GM21423 (cell line): Measurements from ENCODE around the gene SULT1E1.

ENCODE experiments used
- ATAC-seq: cut with Tn5 transposase; IDR thresholded peaks from one replicate; pipeline ENCODE4 v1.9.1; 2021; ENCODE audit warnings: mild to moderate bottlenecking, moderate library complexity; ENCODE audit not compliant: unreplicated experiment

SULT1E1 gene, protein sequence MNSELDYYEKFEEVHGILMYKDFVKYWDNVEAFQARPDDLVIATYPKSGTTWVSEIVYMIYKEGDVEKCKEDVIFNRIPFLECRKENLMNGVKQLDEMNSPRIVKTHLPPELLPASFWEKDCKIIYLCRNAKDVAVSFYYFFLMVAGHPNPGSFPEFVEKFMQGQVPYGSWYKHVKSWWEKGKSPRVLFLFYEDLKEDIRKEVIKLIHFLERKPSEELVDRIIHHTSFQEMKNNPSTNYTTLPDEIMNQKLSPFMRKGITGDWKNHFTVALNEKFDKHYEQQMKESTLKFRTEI

DNA sequence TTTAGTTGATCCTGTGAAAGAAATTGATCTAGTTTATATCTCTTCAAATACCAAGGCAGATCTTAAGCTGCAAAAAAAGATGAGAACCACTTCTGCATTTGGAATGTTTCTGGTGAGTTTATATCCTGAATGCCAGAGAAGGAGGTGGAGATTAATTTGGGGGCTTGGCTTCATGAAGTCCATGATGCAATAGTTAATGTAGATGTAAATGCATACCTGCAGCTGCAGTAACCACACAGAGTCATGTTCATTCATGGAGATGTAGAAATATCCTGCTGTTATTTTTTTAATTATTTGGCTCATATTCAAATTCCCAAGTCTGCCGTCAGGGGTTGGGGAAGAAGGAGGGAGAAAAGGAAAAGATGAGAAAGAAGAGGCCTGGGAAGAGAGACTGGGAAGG, at the start of gene SULT1E1:
Gene SULT1E1, minus strand, starts transcription at position 94 of the 400 bp plus-strand sequence. CDS start 2,501 bp downstream, outside the sequence.
- ATAC-seq: no peak

DNA sequence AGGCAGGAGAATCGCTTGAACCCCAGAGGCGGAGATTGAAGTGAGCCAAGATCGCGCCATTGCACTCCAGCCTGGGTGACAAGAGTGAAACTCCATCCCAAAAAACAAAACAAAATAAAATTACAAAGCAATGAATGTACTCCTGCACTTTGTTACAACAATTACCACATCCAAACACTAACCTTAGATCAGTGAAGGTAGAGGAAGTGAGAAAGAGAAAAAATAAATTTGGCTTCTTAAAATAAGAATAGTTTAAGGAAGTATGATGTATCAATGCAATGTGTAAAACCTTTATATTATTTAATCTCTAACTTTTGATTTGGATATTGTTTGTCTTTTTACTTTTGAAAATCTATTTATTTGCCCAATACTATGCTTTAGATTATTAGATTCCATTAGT, 49.2 kb upstream of the SULT1E1 start:
- ATAC-seq: no peak

DNA sequence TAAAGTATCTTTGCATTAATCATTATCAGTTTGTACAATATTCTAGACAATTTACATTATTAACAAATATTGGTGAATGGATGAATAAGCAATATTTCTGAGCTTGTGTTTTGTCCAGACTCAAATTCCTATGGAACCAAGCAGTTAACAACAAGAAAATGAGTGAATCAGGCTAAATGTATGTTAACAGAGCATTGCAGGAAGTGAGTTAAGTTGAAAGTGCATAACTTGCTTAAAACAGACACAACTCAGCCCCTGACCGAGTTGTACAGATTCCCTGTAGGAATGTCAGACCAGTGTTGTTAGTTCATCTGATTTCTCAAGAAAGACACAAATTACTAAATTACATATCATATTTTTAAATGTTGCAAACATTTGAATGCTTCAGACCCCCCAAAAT, 47.2 kb upstream of the SULT1E1 start:
- no peak for ATAC-seq

DNA sequence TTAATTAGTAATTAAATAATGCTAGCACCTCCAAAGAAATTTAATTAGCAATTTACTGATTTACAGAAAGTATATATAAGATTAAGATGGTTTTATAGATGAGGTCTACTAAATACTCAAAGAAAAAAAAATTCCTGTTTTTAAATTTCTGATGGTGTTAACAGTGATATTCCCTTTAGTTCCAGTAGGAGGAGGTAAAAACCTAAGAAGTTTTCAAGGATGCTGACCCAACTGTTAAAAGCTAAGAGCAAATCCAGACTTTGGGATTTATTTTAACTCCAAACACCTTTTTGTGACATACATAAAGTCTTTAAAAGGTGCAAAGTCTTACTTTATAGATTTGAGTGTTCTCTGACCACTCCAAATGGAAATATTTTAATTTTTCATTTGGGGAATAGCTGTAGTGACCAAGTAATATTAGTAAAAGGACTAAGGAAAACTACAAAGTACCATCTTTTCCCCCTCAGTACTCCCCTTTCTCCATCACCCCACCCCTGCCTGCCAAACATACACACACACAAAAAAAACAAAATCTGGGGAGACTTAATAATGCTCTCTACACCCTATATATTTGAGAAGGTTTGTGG, 36.7 kb upstream of the SULT1E1 start:
- ATAC-seq: no peak

DNA sequence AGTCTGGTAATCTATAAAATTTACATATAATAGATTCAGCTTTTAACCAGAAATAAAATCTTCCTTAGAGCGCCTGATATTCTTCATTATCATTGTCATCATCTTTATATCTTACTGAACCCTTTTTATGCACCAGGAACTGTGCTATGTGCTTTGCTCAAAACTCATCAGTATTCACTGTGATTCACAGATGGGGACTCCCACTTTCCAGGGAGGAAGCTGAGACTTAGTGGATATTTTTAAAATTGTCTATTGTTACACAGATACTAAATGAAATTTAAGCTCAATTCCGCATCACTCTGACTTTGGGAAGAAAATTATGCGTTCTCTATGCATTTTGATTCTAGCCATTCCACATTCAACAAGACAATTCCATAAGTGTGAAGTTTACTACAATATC, 34.8 kb upstream of the SULT1E1 start:
- ATAC-seq: no peak

DNA sequence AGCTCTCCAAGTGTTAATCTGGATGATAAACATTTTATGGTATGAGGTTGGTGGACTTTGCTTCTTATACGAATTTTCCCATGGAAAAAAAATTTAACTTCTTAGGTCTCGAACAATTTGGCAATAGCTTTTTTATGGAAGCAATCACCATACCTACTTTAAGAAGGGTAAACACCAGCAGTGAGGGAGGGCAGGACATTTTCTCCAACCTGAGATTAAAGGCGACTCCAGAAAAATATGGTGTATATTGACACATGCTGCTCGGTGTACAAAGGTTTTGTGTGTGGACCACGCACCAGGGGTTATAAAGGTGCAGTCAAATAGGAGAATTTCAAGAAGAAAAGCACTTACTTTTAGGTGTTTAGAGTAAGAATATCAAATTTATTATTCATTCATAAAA, 34.2 kb upstream of the SULT1E1 start:
- ATAC-seq: no peak

DNA sequence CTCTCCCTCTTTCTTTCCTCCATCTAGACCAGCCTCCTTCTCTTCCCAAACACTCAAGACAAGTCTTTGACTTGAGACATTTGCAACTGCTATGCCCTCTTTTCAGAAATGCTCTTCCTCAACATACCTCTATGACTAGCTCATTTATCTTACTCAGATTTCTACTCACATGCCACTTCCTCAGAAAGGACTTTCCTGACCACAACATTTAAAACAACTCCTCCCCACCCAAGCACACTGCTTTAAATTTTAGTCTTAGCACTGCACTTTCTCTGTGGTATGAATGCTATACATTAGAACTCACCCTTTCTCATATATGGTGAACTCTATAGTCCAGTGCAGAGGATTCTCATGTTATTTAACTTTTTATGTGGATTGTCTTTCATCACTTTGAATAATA, 28.4 kb upstream of the SULT1E1 start:
- ATAC-seq: no peak

DNA sequence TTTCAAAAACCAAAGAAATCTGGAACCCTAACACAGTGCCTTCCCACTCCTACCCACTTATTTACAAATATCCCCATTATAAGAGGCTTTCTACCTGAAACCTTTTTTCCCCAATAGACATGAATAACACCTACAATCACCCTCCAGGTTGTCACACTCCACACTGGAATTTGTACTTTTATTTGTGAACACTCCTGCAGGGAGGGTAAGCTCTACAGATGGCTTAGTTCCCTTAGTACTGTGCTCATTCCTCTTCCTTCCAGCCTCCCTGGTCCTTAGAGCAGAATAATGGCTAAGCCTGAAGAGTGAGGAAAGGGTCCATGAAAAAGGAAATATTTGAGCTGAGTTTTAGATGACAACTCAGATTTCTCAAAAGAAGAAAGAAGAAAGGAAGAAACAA, 22.2 kb upstream of the SULT1E1 start:
- no peak for ATAC-seq

DNA sequence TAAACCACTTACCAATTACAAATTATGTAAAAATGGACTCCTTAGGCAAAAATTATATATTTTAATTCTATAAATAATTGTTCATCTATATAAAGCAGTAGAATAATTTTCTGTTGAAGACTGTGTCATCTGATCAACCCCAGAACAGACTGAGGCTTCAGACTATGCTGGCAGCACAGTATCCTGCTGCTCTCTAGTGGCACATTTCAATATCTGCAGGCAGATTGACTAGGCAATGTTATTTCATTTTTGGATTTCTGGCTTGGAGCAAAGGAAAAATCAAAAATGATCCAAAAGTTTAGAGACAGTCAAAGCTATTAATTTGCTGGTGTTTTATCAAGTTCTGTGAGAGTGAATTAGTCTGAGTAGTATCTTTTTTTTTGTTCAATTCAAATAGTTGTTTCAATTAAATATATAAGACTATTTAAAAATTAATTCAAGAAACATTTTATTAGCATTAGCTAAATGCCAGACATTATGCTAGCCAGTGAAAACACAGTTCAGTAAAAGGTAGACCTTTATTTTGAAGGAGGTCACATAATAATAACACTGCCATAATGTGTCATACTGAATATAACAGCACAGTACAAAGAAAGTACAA, 21.3 kb upstream of the SULT1E1 start:
- peak; percentile 73 for ATAC-seq

DNA sequence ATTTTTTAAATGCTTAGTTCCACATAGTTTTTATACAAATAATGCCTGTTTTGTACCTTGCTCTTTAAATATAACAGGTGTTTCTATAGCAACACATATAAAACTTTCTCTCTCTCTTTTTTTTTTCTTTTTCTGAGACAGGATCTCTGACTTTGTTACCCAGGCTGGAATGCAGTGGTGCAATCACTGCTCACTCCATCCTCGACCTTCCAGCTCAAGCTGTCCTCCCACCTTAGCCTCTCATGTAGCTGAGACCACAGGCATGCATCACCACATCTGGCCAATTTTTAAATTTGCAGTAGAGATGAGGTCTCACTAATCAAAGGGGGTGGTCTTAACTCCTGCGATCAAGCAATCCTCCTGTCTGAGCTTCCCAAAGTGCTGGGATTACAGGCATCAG, 18.3 kb upstream of the SULT1E1 start:
- no peak for ATAC-seq

DNA sequence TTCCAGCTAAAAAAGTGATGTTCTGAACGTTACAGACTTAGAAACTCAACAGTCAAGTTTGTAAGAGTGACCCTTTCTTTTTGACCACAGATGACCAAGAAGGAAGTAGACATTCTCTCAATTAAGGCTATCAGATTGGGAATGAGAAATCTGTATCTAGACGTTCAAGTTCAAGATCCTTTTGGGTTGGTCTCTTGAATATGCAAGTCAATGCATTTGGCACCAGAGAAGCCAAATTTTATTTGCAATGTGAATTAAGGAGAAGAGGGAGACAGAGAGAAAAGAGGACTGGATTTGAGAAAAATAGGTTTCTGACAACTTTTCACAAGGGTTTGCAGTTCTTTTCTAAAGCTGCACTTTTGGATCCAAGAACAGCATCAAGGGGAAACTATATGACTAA, 17.5 kb upstream of the SULT1E1 start:
- ATAC-seq: no peak

DNA sequence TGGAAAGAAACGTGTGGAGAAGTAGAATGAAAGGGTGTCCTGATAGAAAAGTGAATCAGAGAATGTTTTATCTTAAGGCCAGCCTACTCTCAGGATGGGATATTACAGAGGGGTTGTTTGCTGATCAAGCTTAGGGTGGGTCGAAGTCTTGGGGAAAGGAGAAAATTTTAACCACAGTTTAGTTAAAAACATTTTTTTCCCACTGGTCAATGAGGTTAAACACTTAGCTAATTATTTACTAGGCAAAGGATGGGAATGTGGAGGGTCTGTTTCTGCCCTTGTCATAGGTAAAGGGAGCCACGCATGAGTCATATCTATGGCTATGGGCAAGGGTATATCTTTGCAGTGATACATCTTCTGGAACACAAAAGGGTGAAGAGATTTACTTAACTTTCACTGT, 16.1 kb upstream of the SULT1E1 start:
- no peak for ATAC-seq

DNA sequence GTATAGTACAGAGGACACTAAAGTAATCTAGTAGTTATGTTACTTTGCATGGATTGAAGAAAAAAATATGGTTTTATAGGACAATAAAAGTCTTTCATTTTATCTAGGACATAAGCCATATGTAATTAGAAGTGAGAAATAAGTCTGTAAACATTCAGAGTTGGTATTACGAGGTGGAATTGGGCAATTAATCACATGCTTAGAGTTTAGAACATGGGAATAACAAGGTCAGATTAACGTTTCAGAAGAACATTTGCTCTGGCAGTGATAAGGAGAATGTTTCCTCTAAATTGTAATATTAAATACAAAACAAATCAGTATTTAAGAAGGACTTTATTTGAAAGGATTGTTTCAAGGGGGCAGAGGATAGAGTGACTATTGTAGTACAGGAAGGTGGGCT, 15.6 kb upstream of the SULT1E1 start:
- no peak for ATAC-seq

DNA sequence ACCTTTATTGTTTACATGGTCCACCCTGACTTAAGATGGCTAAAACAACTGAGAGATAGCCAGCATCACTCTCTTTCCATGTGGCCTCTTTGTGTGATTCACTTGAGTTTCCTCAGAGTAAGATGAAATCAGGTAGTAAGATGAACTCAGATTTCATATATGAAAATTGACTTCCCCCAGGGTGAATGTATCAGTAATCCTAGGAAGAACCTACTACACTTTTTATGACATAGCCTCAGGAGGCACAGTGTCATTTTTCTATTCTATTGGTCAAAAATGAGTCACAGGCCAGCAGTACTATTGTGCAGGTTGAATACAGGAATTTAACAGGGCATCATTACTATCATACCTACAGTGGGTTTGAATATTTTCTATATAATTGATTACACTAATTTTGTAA, 14.6 kb upstream of the SULT1E1 start:
- no peak for ATAC-seq

DNA sequence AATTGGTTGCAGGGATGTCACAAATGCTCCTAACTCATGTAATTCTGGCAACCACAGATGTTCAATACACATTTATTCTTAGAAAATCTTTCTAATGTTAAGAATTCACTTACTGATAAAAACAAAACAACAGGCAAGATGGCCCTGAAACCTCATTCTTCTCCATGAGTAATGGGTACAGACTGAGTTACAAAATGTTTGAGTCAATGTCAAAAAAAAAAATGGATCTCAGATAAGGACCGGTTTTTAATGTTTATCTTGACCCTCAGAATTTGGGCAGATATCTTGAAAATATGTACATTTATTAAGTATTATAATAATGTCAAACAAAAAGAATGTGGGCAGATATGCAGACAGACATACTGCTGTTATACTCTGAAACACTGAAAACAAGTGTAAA, 1.8 kb upstream of the SULT1E1 start:
- no peak for ATAC-seq

DNA sequence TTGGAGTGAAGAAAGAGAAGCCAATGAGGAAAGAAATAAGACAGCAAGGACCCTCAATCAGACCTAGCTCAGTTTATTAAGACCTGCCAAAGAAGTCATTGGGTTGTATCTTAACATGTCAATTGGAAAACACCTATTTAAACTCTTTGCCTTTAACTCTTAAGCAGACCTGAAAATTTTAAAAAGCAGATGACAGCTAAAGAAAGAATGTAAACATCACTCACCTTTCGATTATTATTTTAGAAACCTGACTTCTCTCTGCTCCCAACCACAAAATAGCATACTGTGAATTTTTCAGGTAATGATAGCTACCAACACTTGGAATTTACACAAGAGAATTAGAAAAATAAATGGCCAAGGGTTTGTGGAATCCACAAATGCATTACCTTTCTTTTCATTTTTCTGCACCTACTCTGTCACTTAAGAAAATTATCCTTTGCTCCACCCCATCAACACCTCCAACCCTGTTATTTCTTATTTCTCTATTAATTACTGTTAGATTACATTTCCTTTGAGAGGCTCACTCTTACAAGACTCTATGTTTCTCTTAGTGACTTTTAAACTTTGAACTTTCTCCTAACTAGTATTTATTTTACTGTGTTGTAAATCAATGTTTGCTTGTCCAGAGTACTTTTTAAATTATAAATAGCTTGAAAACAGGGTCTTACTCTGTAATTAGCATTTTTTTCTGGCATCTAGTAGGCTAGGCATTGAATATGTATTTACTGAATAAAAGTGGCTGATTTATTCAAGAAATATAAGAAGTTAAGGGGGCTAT, 765 bp upstream of the SULT1E1 start:
- ATAC-seq: no peak

DNA sequence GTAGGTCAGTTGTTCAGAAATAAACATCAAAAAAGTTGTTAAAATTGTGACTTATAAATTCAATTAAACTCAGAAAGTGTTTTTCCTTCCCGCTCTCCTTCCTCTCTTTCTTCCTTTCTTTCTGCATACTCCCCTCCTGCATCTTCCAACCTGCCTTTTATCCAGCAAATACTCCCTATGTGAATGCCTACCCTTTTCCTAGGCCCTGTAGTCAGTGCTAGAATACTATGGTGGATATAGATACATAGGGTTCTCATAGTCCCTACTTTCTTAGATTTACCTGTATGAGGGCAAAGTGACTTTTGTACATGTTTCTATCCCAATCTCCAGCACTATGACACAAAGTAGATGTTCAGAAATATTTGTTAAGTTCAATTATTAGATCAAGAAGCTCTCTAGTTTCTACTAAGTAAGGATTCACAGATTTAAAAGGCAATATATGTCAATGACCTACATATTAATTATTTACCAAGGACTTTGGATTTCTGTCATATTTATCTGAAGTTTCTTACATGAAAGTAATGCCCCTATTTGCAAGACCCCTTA, 732 bp downstream of the SULT1E1 start:
- no peak for ATAC-seq

DNA sequence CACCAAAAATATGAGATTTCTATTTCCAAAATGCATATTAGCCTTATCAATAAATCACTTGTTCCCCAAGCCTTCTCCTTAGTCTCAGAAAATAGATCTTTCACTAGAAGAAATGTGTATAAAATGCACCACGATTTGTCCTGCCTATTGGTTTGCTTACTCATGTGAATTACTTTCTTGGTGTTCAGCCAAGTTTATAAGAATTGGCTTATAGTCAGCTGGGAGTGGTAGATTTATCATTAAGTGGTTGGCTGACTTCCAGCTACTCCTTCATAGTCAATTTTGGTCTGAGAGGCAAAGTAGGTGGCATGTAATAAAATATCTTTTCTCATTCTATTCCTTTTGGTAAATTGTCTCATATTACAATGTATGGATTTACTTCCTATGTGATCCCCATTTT, 1.3 kb downstream of the SULT1E1 start:
- ATAC-seq: no peak

DNA sequence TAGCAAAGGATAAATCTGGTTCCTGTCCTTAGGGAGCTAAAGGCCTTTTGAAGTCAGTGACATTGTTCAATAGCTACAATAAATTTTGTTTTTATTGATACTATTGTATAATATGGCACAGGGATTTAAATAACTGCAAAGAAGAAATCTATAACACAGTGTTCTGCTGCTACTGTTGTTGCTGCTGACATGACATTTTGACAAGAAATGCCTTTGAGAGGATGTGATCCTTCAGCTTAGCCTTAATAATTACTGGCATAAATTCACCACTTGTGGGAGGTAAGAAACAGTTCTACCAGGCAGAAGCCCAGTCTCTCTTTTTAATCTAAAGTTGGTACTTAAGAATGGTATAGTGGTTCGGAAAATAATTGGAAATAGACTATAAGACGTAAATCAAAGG, 4.1 kb downstream of the SULT1E1 start:
- no peak for ATAC-seq

DNA sequence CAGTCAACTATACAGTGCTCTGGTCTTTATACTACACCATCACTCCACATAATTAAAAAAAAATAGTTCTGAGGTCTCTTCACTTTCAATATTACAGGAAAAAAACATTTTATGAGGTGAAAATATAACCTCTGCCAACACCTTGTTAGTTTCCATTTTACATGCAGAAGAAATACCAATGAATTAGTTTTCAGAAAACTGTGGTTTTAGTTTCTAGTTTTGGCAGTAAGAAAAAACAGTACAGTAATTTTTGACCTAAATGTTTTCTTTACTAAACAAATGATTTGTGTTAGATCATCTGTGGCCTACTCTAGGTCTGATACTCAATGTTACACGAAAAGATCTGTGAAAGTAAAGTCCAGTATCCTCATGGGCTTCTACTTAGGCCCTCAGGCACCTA, 10.0 kb downstream of the SULT1E1 start:
- peak; percentile 79 for ATAC-seq

DNA sequence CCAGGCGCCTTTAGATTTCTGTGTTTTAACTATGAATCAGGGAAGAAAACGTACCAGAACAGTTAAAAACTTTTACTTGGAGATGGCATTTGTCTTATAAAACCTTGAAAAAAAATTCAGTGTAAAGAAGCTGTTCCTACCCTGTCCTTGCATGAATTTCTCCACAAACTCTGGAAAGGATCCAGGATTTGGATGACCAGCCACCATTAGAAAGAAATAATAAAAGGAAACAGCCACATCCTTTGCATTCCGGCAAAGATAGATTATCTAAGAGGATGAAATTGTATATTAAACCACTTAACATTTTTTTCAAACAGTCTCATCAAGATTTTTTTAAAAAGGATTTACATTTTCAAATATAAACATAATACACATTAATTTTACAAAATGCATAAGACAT, 10.6 kb downstream of the SULT1E1 start:
- ATAC-seq: no peak

DNA sequence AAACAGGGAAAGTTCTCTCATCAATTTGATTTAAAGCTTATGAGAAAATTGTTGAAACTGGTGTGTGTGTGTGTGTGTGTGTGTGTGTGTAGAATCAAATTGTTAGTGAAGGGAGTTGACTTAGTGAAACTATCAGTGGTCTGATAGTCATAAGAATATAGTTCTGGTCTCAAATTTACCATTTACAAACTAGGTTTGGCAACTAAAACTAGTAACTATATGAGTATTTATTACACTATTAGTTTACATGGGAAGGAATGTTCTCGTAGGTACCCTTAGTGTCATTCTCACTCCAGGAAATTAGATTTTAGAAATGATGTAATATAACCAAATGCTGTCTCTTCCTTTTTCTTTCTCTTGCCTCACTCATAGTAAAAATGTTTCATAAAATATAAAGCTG, 11.9 kb downstream of the SULT1E1 start:
- ATAC-seq: no peak
